AG04450 (cell line): ENCODE results near the gene MED9. TPM values are rescaled to one million over a fixed set of nuclear protein-coding genes. Genes with fewer than 3 reads are reported as not detected.

Experiments used
- CTCF ChIA-PET: fragments of 300-600, 350-600 bp; formaldehyde crosslinking; extraction: SDS; loops from one replicate; lab custom pipeline; 2022; ENCODE audit warnings: antibody characterized with exemption, inconsistent platforms; lab: Charles Lee
- POLR2A ChIA-PET: fragments of 350-600 bp; formaldehyde crosslinking; extraction: SDS; loops from one replicate; lab custom pipeline; 2021; ENCODE audit warnings: antibody characterized with exemption, inconsistent platforms; lab: Yijun Ruan, JAX
- DNase-seq: peaks from one replicate; pipeline ENCODE4 v3.0.0-alpha.2; 2011; ENCODE audit warnings: low read depth, low spot score
- H3K27ac ChIP-seq: one replicate; pipeline ENCODE4 v1.5.1; 2012; ENCODE audit warnings: low read depth, low read length, control low read depth
- H3K27me3 ChIP-seq: one replicate; pipeline ENCODE4 v1.6.0; 2012; ENCODE audit warnings: low read length; ENCODE audit not compliant: control insufficient read depth, insufficient read depth
- H3K4me3 ChIP-seq: 2 replicates; pipeline ENCODE4 v1.5.1; 2011; ENCODE audit warnings: mild to moderate bottlenecking, low read depth, low read length, control low read depth
- H3K9me3 ChIP-seq: 2 replicates; pipeline ENCODE4 v1.5.1; 2012; ENCODE audit warnings: low read length; ENCODE audit not compliant: control insufficient read depth, insufficient read depth
- CTCF ChIP-seq: IDR thresholded peaks from 2 replicates; pipeline ENCODE4 v1.5.1; 2011; ENCODE audit warnings: low read depth, low read length, control low read depth, inconsistent platforms
- polyA plus RNA-seq: library from polyadenylated mRNA; depleted of rRNA; stranded (reverse); fragments of >200 nt; gene quantifications from 2 replicates; pipeline ENCODE4 v1.2.3, GENCODE V29; 2011

Gene MED9
- polyA plus RNA-seq, 1 experiment, result 11.6 TPM

- Histone ChIP-seq H3K27me3 (no peaks in the 10 kb centered on the region), H3K9me3 (no peaks in the 10 kb centered on the region), H3K4me3 (no peak overlapping the region), H3K27ac (no peak overlapping the region)
- ChIA-PET CTCF (interaction anchor here (1.9 kb wide), 1 partner anchor 32 kb away, joined by 4 read pairs; the partner anchor contains the start of gene RASD1), POLR2A (no interaction called here)
- no peak for TF ChIP-seq CTCF
- no peak for DNase-seq
Observed at GRCh38 chr17:17528696-17529652, 52.2 kb downstream of the MED9 start.

GRCh38 chr17:17531156-17531555, 54.4 kb downstream of the MED9 start:
- CTCF ChIA-PET, result no interaction called here
- Histone ChIP-seq H3K27ac (no peak overlapping the region), H3K27me3 (no peaks in the 10 kb centered on the region), H3K4me3 (no peak overlapping the region), H3K9me3 (no peaks in the 10 kb centered on the region)
- TF ChIP-seq CTCF, result no peak
- no peak for DNase-seq
- POLR2A ChIA-PET, result no interaction called here

- Histone ChIP-seq H3K4me3 (no peak overlapping the region), H3K27me3 (no peaks in the 10 kb centered on the region), H3K27ac (no peak overlapping the region), H3K9me3 (no peaks in the 10 kb centered on the region)
- POLR2A ChIA-PET, result no interaction called here
- no peak for TF ChIP-seq CTCF
- DNase-seq, result no peak
- CTCF ChIA-PET, result interaction anchor here (0.6 to 1.6 kb wide), 3 partner anchors 35 to 233 kb away, joined by 3 to 4 read pairs (median 4); no protein-coding TSS in a partner anchor
Observed at GRCh38 chr17:17532991-17533390, 56.2 kb downstream of the MED9 start.

- POLR2A ChIA-PET, result no interaction called here
- TF ChIP-seq CTCF, result no peak
- H3K4me3 ChIP-seq, result no peak overlapping the region
- H3K27me3 ChIP-seq, result no peaks in the 10 kb centered on the region
- H3K27ac ChIP-seq, result no peak overlapping the region
- CTCF ChIA-PET, result interaction anchor here (0.6 to 1.0 kb wide), 3 partner anchors 9 to 108 kb away, joined by 3 to 4 read pairs (median 3); no protein-coding TSS in a partner anchor
- no peaks in the 10 kb centered on the region for H3K9me3 ChIP-seq
- no peak for DNase-seq
Observed at GRCh38 chr17:17533901-17534441, 57.2 kb downstream of the MED9 start.

GRCh38 chr17:17535957-17536356, 59.2 kb downstream of the MED9 start:
- no peak for TF ChIP-seq CTCF
- ChIA-PET CTCF (no interaction called here), POLR2A (no interaction called here)
- no peaks in the 10 kb centered on the region for H3K27me3 ChIP-seq
- H3K9me3 ChIP-seq, result no peaks in the 10 kb centered on the region; the same call in 1 of the 2 replicates
- H3K4me3 ChIP-seq, result no peak overlapping the region
- no peak for DNase-seq
- no peak overlapping the region for H3K27ac ChIP-seq
